HTR-8/SVneo (cell line): ENCODE measurements around the gene PML.
A peak's percentile ranks its signal among the peaks of the same experiment; 100 is the strongest.

Source experiments
- DNase-seq: peaks from one replicate; pipeline ENCODE4 v3.0.0; 2011; ENCODE audit warnings: low spot score, mixed read lengths; ENCODE audit not compliant: insufficient read length
- FAIRE-seq: peaks from 2 replicates; lab custom pipeline; 2011; peaks lifted over from hg19 to GRCh38; lab: Jason Lieb, UNC

PML gene

GRCh38 chr15:73984208-73984979 lies 10.1 kb upstream of the PML start:
- FAIRE-seq (no peak), DNase-seq (no peak)

GRCh38 chr15:73985101-73985873 lies 9.2 kb upstream of the PML start:
- DNase-seq (no peak), FAIRE-seq (no peak)

GRCh38 chr15:73986055-73986775 lies 8.3 kb upstream of the PML start:
- FAIRE-seq = no peak

GRCh38 chr15:73986776-73987056 lies 7.8 kb upstream of the PML start:
- FAIRE-seq (no peak), DNase-seq (no peak)

More at GRCh38 chr15:73986055-73986775, 8.3 kb upstream of the PML start:
- DNase-seq = no peak

- DNase-seq = no peak
- FAIRE-seq = no peak
Measured at GRCh38 chr15:73987250-73987649, 7.3 kb upstream of the PML start.

- no peak for FAIRE-seq
- no peak for DNase-seq
Measured at GRCh38 chr15:73987681-73988444, 6.7 kb upstream of the PML start.

GRCh38 chr15:73988445-73988969 lies 6.0 kb upstream of the PML start:
- no peak for DNase-seq
- no peak for FAIRE-seq

GRCh38 chr15:73989001-73989798 lies 5.3 kb upstream of the PML start:
- FAIRE-seq (no peak), DNase-seq (no peak)

GRCh38 chr15:73990250-73991005 lies 4.1 kb upstream of the PML start:
- DNase-seq (no peak), FAIRE-seq (no peak)

- no peak for DNase-seq
- FAIRE-seq = no peak
Measured at GRCh38 chr15:73991260-73991659, 3.3 kb upstream of the PML start.

GRCh38 chr15:73991726-73992593 lies 2.6 kb upstream of the PML start, which contains the start of gene STOML1:
STOML1 (minus strand) TSS chr15:73992295; CDS start chr15:73992223, 72 bp downstream.
- FAIRE-seq (peak; percentile 78), DNase-seq (peak; percentile 91)

GRCh38 chr15:73992594-73992898 lies 2.0 kb upstream of the PML start:
- DNase-seq (no peak), FAIRE-seq (no peak)

- DNase-seq (no peak), FAIRE-seq (no peak)
Measured at GRCh38 chr15:73993211-73993994, 1.1 kb upstream of the PML start.

- no peak for FAIRE-seq
- no peak for DNase-seq
Measured at GRCh38 chr15:73994912-73995622, 551 bp downstream of the PML start.

GRCh38 chr15:73996267-73996666 lies 1.8 kb downstream of the PML start:
- DNase-seq (no peak), FAIRE-seq (no peak)

- FAIRE-seq (no peak), DNase-seq (no peak)
Measured at GRCh38 chr15:73996939-73997338, 2.4 kb downstream of the PML start.
